ENCODE data around the gene STRN4. TPM values are rescaled to one million over a fixed set of nuclear protein-coding genes. Genes with fewer than 3 reads are reported as not detected.

Gene STRN4
- total and polyA plus RNA-seq, 2 donors (not counting 3 experiments of a cell fraction or from before 2014, with no cell fraction given) = 116 to 144 TPM

DNA sequence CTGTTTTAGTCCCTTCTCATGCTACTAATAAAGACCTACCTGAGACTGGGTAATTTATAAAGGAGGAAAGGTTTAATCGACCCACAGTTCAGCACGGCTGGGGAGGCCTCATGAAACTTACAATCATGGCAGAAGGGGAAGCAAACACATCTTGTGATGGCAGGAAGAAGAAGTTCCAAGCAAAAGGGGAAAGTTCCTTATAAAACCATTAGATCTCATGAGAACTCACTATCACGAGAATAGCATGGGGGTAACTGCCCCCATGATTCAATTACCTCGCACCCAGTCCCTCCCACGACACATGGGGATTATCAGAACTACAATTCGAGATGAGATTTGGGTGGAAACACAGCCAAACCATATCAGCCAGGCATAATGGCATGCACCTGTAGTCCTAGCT lies 13.0 kb upstream of the STRN4 start:
- no TSS peak for BruUV-seq (replicated peaks)
- TF ChIP-seq, protein P1, sequence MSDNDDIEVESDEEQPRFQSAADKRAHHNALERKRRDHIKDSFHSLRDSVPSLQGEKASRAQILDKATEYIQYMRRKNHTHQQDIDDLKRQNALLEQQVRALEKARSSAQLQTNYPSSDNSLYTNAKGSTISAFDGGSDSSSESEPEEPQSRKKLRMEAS (IDR thresholded peaks at IDR 0.05; ENCODE audit: insufficient read depth, insufficient read length) = no peak
- TF ChIP-seq EZH2 (IDR thresholded peaks at IDR 0.05; ENCODE audit: borderline replicate concordance, low read depth, low read length, severe bottlenecking) (no peak), POLR2AphosphoS5 (IDR thresholded peaks at IDR 0.05; ENCODE audit: insufficient read depth, low read depth, low read length) (no peak), FOS (IDR thresholded peaks at IDR 0.05; ENCODE audit: borderline replicate concordance, insufficient read depth, low read length) (no peak), CTCF (IDR thresholded peaks at IDR 0.05; ENCODE audit: extremely low read depth in 1 of 2, insufficient read depth in 1 of 2, low read depth in 1 of 2, low read length in 2 of 2) (no peak), GATA2 (IDR thresholded peaks at IDR 0.05; ENCODE audit: insufficient read depth, insufficient read length, low read depth, low read length) (no peak), POLR2A (IDR thresholded peaks at IDR 0.05; ENCODE audit: low read depth, low read length) (no peak)
- Histone ChIP-seq H3K9me1 (replicated peaks; ENCODE audit: control insufficient read depth, extremely low read depth, insufficient read depth, low read length) (no peaks in the 10 kb centered on the region), H3K9ac (replicated peaks; ENCODE audit: extremely low read depth, insufficient read depth, low read length) (no peak overlapping the region), H3K36me3 (ENCODE audit: control insufficient read depth in 2 of 2, extremely low read depth in 1 of 2, insufficient read depth in 2 of 2, low read length in 2 of 2) (peaks cover 0 to 2% of the 10 kb centered on the region in 2 experiments), H3K27me3 (ENCODE audit: control insufficient read depth in 2 of 2, insufficient read depth in 2 of 2, low read length in 2 of 2) (no peaks in the 10 kb centered on the region), H4K20me1 (replicated peaks; ENCODE audit: control insufficient read depth, extremely low read depth, insufficient read depth, low read length) (no peaks in the 10 kb centered on the region), H3K4me3 (replicated peaks in 1 of 3; ENCODE audit: insufficient read depth in 1 of 3, low read depth in 1 of 3, low read length in 3 of 3) (no peak overlapping the region), H2AFZ (ENCODE audit: low read depth, low read length) (no peak overlapping the region), H3K4me2 (ENCODE audit: insufficient read depth, low read length) (no peak overlapping the region), H3K4me1 (ENCODE audit: control insufficient read depth, extremely low read depth, insufficient read depth, low read length) (peaks cover 27% of the 10 kb centered on the region), H3K27ac (ENCODE audit: insufficient read depth, low read depth, low read length) (no peak overlapping the region), H3K79me2 (ENCODE audit: control insufficient read depth, insufficient read depth, low read length) (no peaks in the 10 kb centered on the region), H3K9me3 (replicated peaks; ENCODE audit: control insufficient read depth, insufficient read depth, low read length) (no peaks in the 10 kb centered on the region)
- CTCF ChIA-PET = interaction anchor here (2.2 kb wide), 1 partner anchor 8 kb away, joined by 34 read pairs; no protein-coding TSS in a partner anchor
- DNase-seq (ENCODE audit: low read depth, low spot score) = no peak
- intact Hi-C loops (cut with micrococcal nuclease) (no loop called here), dilution Hi-C loops (cut with MboI; ENCODE audit: extremely low pct_ligation_motif_present, low sequenced_read_pairs) (no loop called here)
- FAIRE-seq = no peak
- POLR2A ChIA-PET = no interaction called here
